Right lobe of liver (tissue), 4 donors: ENCODE data around the gene PLA2R1.

Source experiments
- CTCF ChIP-seq, 4 donors: fragments of 200-600 bp in 3 of 4; fragments of 450-650 bp in 1 of 4; IDR thresholded peaks; one replicate each; pipeline versions ENCODE4 v1.5.1 to v1.8.0; 2016 to 2022; ENCODE audit warnings: antibody characterized with exemption in 4 of 4, mild to moderate bottlenecking in 2 of 4
- POLR2A ChIP-seq: fragments of 450-650 bp; IDR thresholded peaks from one replicate; pipeline ENCODE4 v1.6.1; 2017; ENCODE audit warnings: antibody characterized with exemption, mild to moderate bottlenecking
- donor health status: DM: no; HTN: no; CAD: no.
- donor health status: DM: no; HTN: no; CAD: no.
- donor health status: DM: no; HTN: yes; CAD: no.

GRCh38 chr2:159907909-159908308, 154.5 kb downstream of the PLA2R1 start:
- TF ChIP-seq POLR2A (no peak), CTCF (IDR thresholded peaks at IDR 0.05) (no peak)
